Astrocyte (in vitro differentiated cells and primary cell): ENCODE results near the gene SNAPIN. TPM values are rescaled to one million over a fixed set of nuclear protein-coding genes. Genes with fewer than 3 reads are reported as not detected.
"Not testable (repeated sequence)": the region's sequence is repeated elsewhere in the genome, so short reads cannot be mapped to it uniquely, and the experiment has no call there.

ENCODE experiments used
- DNase-seq: peaks from one replicate; pipeline ENCODE4 v3.0.0-alpha.2; 2010; ENCODE audit warnings: low read depth
- FAIRE-seq: peaks from 2 replicates; lab custom pipeline; 2011; peaks lifted over from hg19 to GRCh38; lab: Jason Lieb, UNC
- H2AFZ ChIP-seq: 2 replicates; pipeline ENCODE4 v1.6.0; 2012; ENCODE audit warnings: low read depth, low read length, inconsistent platforms
- H3K27ac ChIP-seq: 2 replicates; pipeline ENCODE4 v1.5.1; 2011; ENCODE audit warnings: low read depth, low read length, inconsistent platforms
- H3K27me3 ChIP-seq: 2 replicates; pipeline ENCODE4 v1.6.0; 2011; ENCODE audit warnings: low read length, inconsistent platforms; ENCODE audit not compliant: insufficient read depth
- H3K36me3 ChIP-seq: 2 replicates; pipeline ENCODE4 v1.5.1; 2011; ENCODE audit warnings: low read length, inconsistent platforms; ENCODE audit not compliant: insufficient read depth
- H3K4me1 ChIP-seq: 2 replicates; pipeline ENCODE4 v1.5.1; 2011; ENCODE audit warnings: low read length, inconsistent platforms; ENCODE audit not compliant: insufficient read depth
- H3K4me2 ChIP-seq: 2 replicates; pipeline ENCODE4 v1.6.0; 2012; ENCODE audit warnings: low read length, inconsistent platforms
- H3K4me3 ChIP-seq: 2 replicates; pipeline ENCODE4 v1.5.1; 2011; ENCODE audit warnings: low read depth, mild to moderate bottlenecking, low read length, inconsistent platforms; ENCODE audit not compliant: insufficient read depth
- H3K79me2 ChIP-seq: 2 replicates; pipeline ENCODE4 v1.6.0; 2012; ENCODE audit warnings: mild to moderate bottlenecking, low read length, inconsistent platforms; ENCODE audit not compliant: insufficient read depth
- H3K9ac ChIP-seq: 2 replicates; pipeline ENCODE4 v1.6.0; 2012; ENCODE audit warnings: mild to moderate bottlenecking, low read length, inconsistent platforms
- H3K9me3 ChIP-seq: 2 replicates; pipeline ENCODE4 v1.5.1; 2012; ENCODE audit warnings: low read depth, mild to moderate bottlenecking, low read length, inconsistent platforms; ENCODE audit not compliant: insufficient read depth
- H4K20me1 ChIP-seq: 2 replicates; pipeline ENCODE4 v1.6.0; 2012; ENCODE audit warnings: low read length, inconsistent platforms; ENCODE audit not compliant: insufficient read depth
- H3K27ac Mint-ChIP-seq: one replicate; pipeline ENCODE4 v1.8.0; 2021; ENCODE audit warnings: mild to moderate bottlenecking, mixed read lengths; ENCODE audit not compliant: unreplicated experiment
- H3K27me3 Mint-ChIP-seq: one replicate; pipeline ENCODE4 v1.8.0; 2021; ENCODE audit warnings: low read depth, mixed read lengths; ENCODE audit not compliant: unreplicated experiment
- H3K36me3 Mint-ChIP-seq: one replicate; pipeline ENCODE4 v1.8.0; 2021; ENCODE audit warnings: low read depth, mixed read lengths; ENCODE audit not compliant: unreplicated experiment
- H3K4me1 Mint-ChIP-seq: one replicate; pipeline ENCODE4 v1.8.0; 2021; ENCODE audit warnings: low read depth, mixed read lengths; ENCODE audit not compliant: unreplicated experiment
- H3K4me3 Mint-ChIP-seq: one replicate; pipeline ENCODE4 v1.8.0; 2021; ENCODE audit warnings: mild to moderate bottlenecking, moderate library complexity, mixed read lengths; ENCODE audit not compliant: unreplicated experiment
- H3K9me3 Mint-ChIP-seq: one replicate; pipeline ENCODE4 v1.8.0; 2021; ENCODE audit warnings: mild to moderate bottlenecking, mixed read lengths; ENCODE audit not compliant: unreplicated experiment
- EZH2 ChIP-seq: IDR thresholded peaks from 2 replicates; pipeline ENCODE4 v1.6.1; 2012; ENCODE audit warnings: mild to moderate bottlenecking, low read length, inconsistent platforms; ENCODE audit not compliant: insufficient read depth
- total RNA-seq: library from RNA; stranded (reverse); gene quantifications from 2 replicates; pipeline ENCODE4 v1.2.1, GENCODE V29; 2021
- TF ChIP-seq, protein P1 (sequence below): IDR thresholded peaks from 2 replicates; pipeline ENCODE4 v1.5.1; 2011; ENCODE audit warnings: low read depth, mild to moderate bottlenecking, inconsistent platforms, low read length, moderate library complexity; ENCODE audit not compliant: insufficient read depth

The SNAPIN gene
- total RNA-seq, 1 donor from 2014 or later: 31.3 TPM

GRCh38 chr1:153639280-153639679 is 19.2 kb upstream of the SNAPIN start:
- Mint-ChIP-seq H3K27ac (no peak overlapping the region), H3K4me1 (no peaks in the 10 kb centered on the region), H3K4me3 (no peak overlapping the region), H3K27me3 (no peaks in the 10 kb centered on the region), H3K36me3 (peaks cover 20% of the 10 kb centered on the region), H3K9me3 (peaks cover 2% of the 10 kb centered on the region)
- H3K9me3 ChIP-seq: no peaks in the 10 kb centered on the region
- H3K4me3 ChIP-seq: no peak overlapping the region
- H3K9ac ChIP-seq: no peak overlapping the region
- no peaks in the 10 kb centered on the region for H3K4me1 ChIP-seq
- no peak for TF ChIP-seq EZH2
- TF ChIP-seq, protein P1, sequence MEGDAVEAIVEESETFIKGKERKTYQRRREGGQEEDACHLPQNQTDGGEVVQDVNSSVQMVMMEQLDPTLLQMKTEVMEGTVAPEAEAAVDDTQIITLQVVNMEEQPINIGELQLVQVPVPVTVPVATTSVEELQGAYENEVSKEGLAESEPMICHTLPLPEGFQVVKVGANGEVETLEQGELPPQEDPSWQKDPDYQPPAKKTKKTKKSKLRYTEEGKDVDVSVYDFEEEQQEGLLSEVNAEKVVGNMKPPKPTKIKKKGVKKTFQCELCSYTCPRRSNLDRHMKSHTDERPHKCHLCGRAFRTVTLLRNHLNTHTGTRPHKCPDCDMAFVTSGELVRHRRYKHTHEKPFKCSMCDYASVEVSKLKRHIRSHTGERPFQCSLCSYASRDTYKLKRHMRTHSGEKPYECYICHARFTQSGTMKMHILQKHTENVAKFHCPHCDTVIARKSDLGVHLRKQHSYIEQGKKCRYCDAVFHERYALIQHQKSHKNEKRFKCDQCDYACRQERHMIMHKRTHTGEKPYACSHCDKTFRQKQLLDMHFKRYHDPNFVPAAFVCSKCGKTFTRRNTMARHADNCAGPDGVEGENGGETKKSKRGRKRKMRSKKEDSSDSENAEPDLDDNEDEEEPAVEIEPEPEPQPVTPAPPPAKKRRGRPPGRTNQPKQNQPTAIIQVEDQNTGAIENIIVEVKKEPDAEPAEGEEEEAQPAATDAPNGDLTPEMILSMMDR: no peak
- H3K36me3 ChIP-seq: peaks cover 70% of the 10 kb centered on the region
- H2AFZ ChIP-seq: no peak overlapping the region
- H3K79me2 ChIP-seq: peaks cover 91% of the 10 kb centered on the region
- FAIRE-seq: no peak
- no peak for DNase-seq
- no peak overlapping the region for H3K4me2 ChIP-seq
- H3K27ac ChIP-seq: no peak overlapping the region
- H4K20me1 ChIP-seq: peaks cover 69% of the 10 kb centered on the region
- no peaks in the 10 kb centered on the region for H3K27me3 ChIP-seq

GRCh38 chr1:153640213-153640612 is 18.3 kb upstream of the SNAPIN start:
- not testable (repeated sequence) for H3K27ac ChIP-seq, H3K4me1 ChIP-seq, H3K9me3 ChIP-seq, H3K9me3 Mint-ChIP-seq, H3K27me3 ChIP-seq, H3K27me3 Mint-ChIP-seq, H3K4me3 Mint-ChIP-seq, H3K9ac ChIP-seq, H3K4me2 ChIP-seq, H3K4me1 Mint-ChIP-seq, FAIRE-seq, H2AFZ ChIP-seq, H3K4me3 ChIP-seq, H3K27ac Mint-ChIP-seq, DNase-seq
- H3K36me3 Mint-ChIP-seq: peaks cover 20% of the 10 kb centered on the region
- H4K20me1 ChIP-seq: peaks cover 72% of the 10 kb centered on the region
- H3K36me3 ChIP-seq: peaks cover 79% of the 10 kb centered on the region
- H3K79me2 ChIP-seq: peaks cover 87% of the 10 kb centered on the region

DNA sequence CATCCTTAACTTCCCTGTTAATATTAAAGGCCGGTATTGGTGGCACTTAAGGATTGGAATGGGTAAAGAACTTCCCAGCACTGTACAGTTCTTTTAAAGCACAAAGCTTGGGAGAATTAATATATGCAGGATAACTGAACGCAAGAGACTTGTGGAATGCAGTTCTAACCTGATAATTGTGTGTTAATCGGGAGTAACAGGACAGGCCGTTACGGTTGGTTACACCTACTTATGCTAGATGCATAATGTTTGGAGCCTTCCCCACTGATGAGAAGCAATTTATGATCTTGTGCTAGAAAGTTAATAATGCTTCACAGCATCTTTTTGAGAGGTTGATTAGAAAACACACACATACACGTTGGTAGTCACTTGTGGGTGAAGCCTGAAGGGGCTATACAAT is 17.6 kb upstream of the SNAPIN start:
- no peak overlapping the region for H3K4me3 Mint-ChIP-seq
- FAIRE-seq (no peak), DNase-seq (no peak)
- no peak overlapping the region for H3K27ac ChIP-seq
- no peaks in the 10 kb centered on the region for H3K9me3 ChIP-seq
- H3K4me3 ChIP-seq: no peak overlapping the region
- H3K27me3 ChIP-seq: no peaks in the 10 kb centered on the region
- no peak overlapping the region for H3K4me2 ChIP-seq
- H3K27ac Mint-ChIP-seq: no peak overlapping the region
- H3K36me3 ChIP-seq: peaks cover 86% of the 10 kb centered on the region
- no peaks in the 10 kb centered on the region for H3K4me1 Mint-ChIP-seq
- no peak overlapping the region for H3K9ac ChIP-seq
- peaks cover 2% of the 10 kb centered on the region for H3K9me3 Mint-ChIP-seq
- H2AFZ ChIP-seq: no peak overlapping the region
- H3K27me3 Mint-ChIP-seq: no peaks in the 10 kb centered on the region
- peaks cover 22% of the 10 kb centered on the region for H3K36me3 Mint-ChIP-seq
- peaks cover 80% of the 10 kb centered on the region for H3K79me2 ChIP-seq
- no peak for TF ChIP-seq EZH2
- TF ChIP-seq, protein P1: no peak
- peaks cover 74% of the 10 kb centered on the region for H4K20me1 ChIP-seq
- H3K4me1 ChIP-seq: no peaks in the 10 kb centered on the region
